IMR-90 (cell line): ENCODE data around the gene WDR17. TPM values are rescaled to one million over a fixed set of nuclear protein-coding genes. Genes with fewer than 3 reads are reported as not detected.

ENCODE experiments used
- ATAC-seq: fragments of 200-7000 bp; cut with Tn5 transposase; 2 replicates; pipeline ENCODE4 v1.9.1; 2020; ENCODE audit warnings: low read depth, mild to moderate bottlenecking, moderate library complexity
- BruUV-seq: library from RNA; stranded (reverse); fragments of 400-500 nt; replicated peaks from 2 replicates; lab custom pipeline; 2021; lab: Mats Ljungman, UMichigan
- CTCF ChIA-PET: fragments of 300-600 bp; formaldehyde crosslinking; extraction: SDS; loops from one replicate; lab custom pipeline; 2021; ENCODE audit warnings: antibody characterized with exemption; lab: Yijun Ruan, JAX
- POLR2A ChIA-PET: fragments of 300-600 bp; sonication (Branson Sonifier 250); formaldehyde crosslinking; loops from one replicate; lab custom pipeline; 2022; ENCODE audit warnings: antibody characterized with exemption; ENCODE audit not compliant: unreplicated experiment; lab: Charles Lee
- DNase-seq: peaks from one replicate; pipeline ENCODE4 v3.0.0; 2013
- H2AFZ ChIP-seq: replicated peaks from 2 replicates; pipeline ENCODE3; 2013; ENCODE audit warnings: low read length, mild to moderate bottlenecking; ENCODE audit not compliant: poor library complexity
- H2AK5ac ChIP-seq: 2 replicates; pipeline ENCODE4 v1.6.1; 2013; ENCODE audit warnings: low read depth, low read length, inconsistent platforms
- H2AK9ac ChIP-seq: replicated peaks from 2 replicates; pipeline ENCODE3; 2013; ENCODE audit warnings: mild to moderate bottlenecking, low read depth, low read length, moderate library complexity; ENCODE audit not compliant: poor library complexity
- H2BK120ac ChIP-seq: 2 replicates; pipeline ENCODE4 v1.6.1; 2013; ENCODE audit warnings: low read depth, low read length, inconsistent platforms
- H2BK15ac ChIP-seq: 3 replicates; pipeline ENCODE4 v1.6.1; 2013; ENCODE audit warnings: low read depth, low read length, inconsistent platforms
- H2BK20ac ChIP-seq: 2 replicates; pipeline ENCODE4 v1.6.1; 2013; ENCODE audit warnings: low read depth, mild to moderate bottlenecking, inconsistent platforms, low read length, moderate library complexity
- H2BK5ac ChIP-seq: 2 replicates; pipeline ENCODE4 v1.6.1; 2013; ENCODE audit warnings: mild to moderate bottlenecking, low read depth, low read length, inconsistent platforms; ENCODE audit not compliant: poor library complexity, severe bottlenecking
- H3K14ac ChIP-seq: replicated peaks from 2 replicates; pipeline ENCODE4 v1.6.1; 2013; ENCODE audit warnings: low read depth, low read length, inconsistent platforms
- H3K18ac ChIP-seq: 2 replicates; pipeline ENCODE4 v1.6.1; 2013; ENCODE audit warnings: low read depth, low read length, control low read depth
- H3K23ac ChIP-seq: 2 replicates; pipeline ENCODE4 v1.6.1; 2013; ENCODE audit warnings: low read depth, low read length, inconsistent platforms
- H3K27ac ChIP-seq: 2 replicates; pipeline ENCODE4 v1.5.1; 2013; ENCODE audit warnings: mild to moderate bottlenecking, control low read depth, low read length; ENCODE audit not compliant: insufficient read depth
- H3K27me3 ChIP-seq: 2 replicates; pipeline ENCODE4 v1.6.1; 2013; ENCODE audit warnings: low read length; ENCODE audit not compliant: control insufficient read depth, insufficient read depth
- H3K36me3 ChIP-seq: 2 replicates; pipeline ENCODE4 v1.6.1; 2013; ENCODE audit warnings: low read length, mixed read lengths; ENCODE audit not compliant: control insufficient read depth, insufficient read depth
- H3K4ac ChIP-seq: 2 replicates; pipeline ENCODE4 v1.6.1; 2013; ENCODE audit warnings: low read depth, low read length, inconsistent platforms
- H3K4me1 ChIP-seq: 2 replicates; pipeline ENCODE4 v1.6.1; 2013; ENCODE audit warnings: low read length, mixed read lengths; ENCODE audit not compliant: control insufficient read depth, insufficient read depth
- H3K4me2 ChIP-seq: 2 replicates; pipeline ENCODE4 v1.6.1; 2013; ENCODE audit warnings: low read depth, mild to moderate bottlenecking, control low read depth, low read length, moderate library complexity
- H3K4me3 ChIP-seq: 2 replicates; pipeline ENCODE4 v1.5.1; 2013; ENCODE audit warnings: low read depth, mild to moderate bottlenecking, control low read depth, low read length, moderate library complexity; ENCODE audit not compliant: insufficient read depth
- H3K56ac ChIP-seq: 2 replicates; pipeline ENCODE4 v1.6.1; 2013; ENCODE audit warnings: low read length, inconsistent platforms; ENCODE audit not compliant: insufficient read depth; ENCODE audit errors: extremely low read depth
- H3K79me1 ChIP-seq, 2 experiments: 2 replicates each; pipeline ENCODE4 v1.6.1; 2013; ENCODE audit warnings: low read length in 2 of 2, inconsistent platforms in 1 of 2, low read depth in 1 of 2
- H3K9ac ChIP-seq: 2 replicates; pipeline ENCODE4 v1.6.1; 2013; ENCODE audit warnings: low read depth, low read length, control low read depth
- H3K9me1 ChIP-seq: 2 replicates; pipeline ENCODE4 v1.6.1; 2013; ENCODE audit warnings: low read length, inconsistent platforms; ENCODE audit not compliant: insufficient read depth
- H3K9me3 ChIP-seq: 2 replicates; pipeline ENCODE4 v1.6.1; 2013; ENCODE audit warnings: low read length; ENCODE audit not compliant: control insufficient read depth, insufficient read depth
- H4K20me1 ChIP-seq: 2 replicates; pipeline ENCODE4 v1.6.1; 2013; ENCODE audit warnings: low read length, inconsistent platforms; ENCODE audit not compliant: insufficient read depth
- H4K5ac ChIP-seq: 2 replicates; pipeline ENCODE4 v1.6.1; 2013; ENCODE audit warnings: mild to moderate bottlenecking, low read depth, low read length, control low read depth
- H4K8ac ChIP-seq, 2 experiments: 2 replicates each; pipeline ENCODE4 v1.6.1; 2013; ENCODE audit warnings: low read depth in 2 of 2, low read length in 2 of 2, control low read depth in 1 of 2, inconsistent platforms in 1 of 2
- H4K91ac ChIP-seq: 2 replicates; pipeline ENCODE4 v1.6.1; 2013; ENCODE audit warnings: low read depth, low read length, inconsistent platforms; ENCODE audit not compliant: insufficient read depth
- BHLHE40 ChIP-seq: fragments of 150-350 bp; IDR thresholded peaks from 2 replicates; pipeline ENCODE4 v1.6.1; 2016; ENCODE audit warnings: mild to moderate bottlenecking, low read depth, low read length
- CEBPB ChIP-seq: IDR thresholded peaks from 2 replicates; pipeline ENCODE4 v1.6.1; 2012; ENCODE audit warnings: low read depth, low read length, improper control_type of control experiment
- CHD1 ChIP-seq: IDR thresholded peaks from 2 replicates; pipeline ENCODE4 v1.6.1; 2012; ENCODE audit warnings: low read depth, low read length, improper control_type of control experiment
- CTCF ChIP-seq: conservative IDR thresholded peaks from 2 replicates; pipeline ENCODE4 v1.5.1; 2012; ENCODE audit warnings: mild to moderate bottlenecking, low read depth, low read length, improper control_type of control experiment
- FOS ChIP-seq: fragments of 150-350 bp; IDR thresholded peaks from 2 replicates; pipeline ENCODE4 v1.6.1; 2016; ENCODE audit warnings: low read depth, low read length
- MAFK ChIP-seq: IDR thresholded peaks from 2 replicates; pipeline ENCODE4 v1.6.1; 2012; ENCODE audit warnings: low read depth, low read length, improper control_type of control experiment
- MAZ ChIP-seq: IDR thresholded peaks from 2 replicates; pipeline ENCODE4 v1.6.1; 2012; ENCODE audit warnings: low read depth, mild to moderate bottlenecking, low read length, improper control_type of control experiment, moderate library complexity, borderline replicate concordance
- MXI1 ChIP-seq: IDR thresholded peaks from 2 replicates; pipeline ENCODE4 v1.6.1; 2012; ENCODE audit warnings: low read depth, mild to moderate bottlenecking, low read length, moderate library complexity, borderline replicate concordance
- NFE2L2 ChIP-seq: fragments of 150-350 bp; IDR thresholded peaks from 2 replicates; pipeline ENCODE4 v1.6.1; 2016; ENCODE audit warnings: low read depth, mild to moderate bottlenecking, low read length
- POLR2A ChIP-seq: IDR thresholded peaks from 2 replicates; pipeline ENCODE4 v1.6.1; 2012; ENCODE audit warnings: mild to moderate bottlenecking, low read depth, low read length
- RAD21 ChIP-seq: IDR thresholded peaks from 2 replicates; pipeline ENCODE4 v1.6.1; 2012; ENCODE audit warnings: low read length, improper control_type of control experiment
- RCOR1 ChIP-seq: IDR thresholded peaks from 2 replicates; pipeline ENCODE4 v1.6.1; 2012; ENCODE audit warnings: mild to moderate bottlenecking, low read length, improper control_type of control experiment; ENCODE audit not compliant: insufficient replicate concordance
- SMC3 ChIP-seq: fragments of 150-350 bp; IDR thresholded peaks from 2 replicates; pipeline ENCODE4 v1.6.1; 2016; ENCODE audit warnings: low read depth, mild to moderate bottlenecking, antibody characterized with exemption, low read length, moderate library complexity
- USF2 ChIP-seq: fragments of 150-350 bp; IDR thresholded peaks from 2 replicates; pipeline ENCODE4 v1.6.1; 2017; ENCODE audit warnings: mild to moderate bottlenecking, antibody characterized with exemption, low read length, low read depth
- dilution Hi-C: fragments of 300-500 bp; cut with HindIII; formaldehyde crosslinking; loops from one replicate; pipeline ENCODE4 v1.14.3; 2018; ENCODE audit warnings: low sequenced_read_pairs; ENCODE audit not compliant: unreplicated experiment
- in situ Hi-C: fragments of 300-500 bp; cut with MboI; formaldehyde crosslinking; loops from 3 replicates; pipeline ENCODE4 v1.14.3; 2019; ENCODE audit warnings: low sequenced_read_pairs, inconsistent platforms, mixed read lengths
- intact Hi-C: fragments of 100-400 bp; cut with micrococcal nuclease; formaldehyde crosslinking; loops from 2 replicates; pipeline ENCODE4 v1.10.0; 2022
- polyA plus RNA-seq, 3 experiments: library from polyadenylated mRNA; depleted of rRNA; stranded (reverse); fragments of >200 nt; gene quantifications; 2 replicates each; pipeline ENCODE4 v1.2.3, GENCODE V29; 2012; ENCODE audit warnings: low replicate concordance in 1 of 3
- total RNA-seq: library from RNA; depleted of rRNA; stranded (reverse); fragments of >200 nt; gene quantifications from 2 replicates; pipeline ENCODE4 v1.2.3, GENCODE V29; 2012

Gene WDR17
- total and polyA plus RNA-seq, 2 of the 4 experiments (the other 2 are of a cell fraction): 0.53 to 0.54 TPM

- in situ Hi-C loops (no loop called here), intact Hi-C loops (no loop called here), dilution Hi-C loops (no loop called here)
- Histone ChIP-seq H2AK5ac (no peak overlapping the region), H3K9me3 (no peaks in the 10 kb centered on the region), H3K4me3 (no peak overlapping the region), H3K9me1 (no peaks in the 10 kb centered on the region), H4K20me1 (no peaks in the 10 kb centered on the region), H2BK15ac (no peak overlapping the region), H4K5ac (no peak overlapping the region), H3K56ac (no peak overlapping the region), H2AFZ (no peak overlapping the region), H3K14ac (no peak overlapping the region), H3K27ac (no peak overlapping the region), H3K79me1 (no peaks in the 10 kb centered on the region), H3K27me3 (no peaks in the 10 kb centered on the region), H3K4me1 (no peaks in the 10 kb centered on the region), H3K18ac (no peak overlapping the region), H4K91ac (no peak overlapping the region), H3K23ac (no peak overlapping the region), H3K9ac (no peak overlapping the region), H3K36me3 (no peaks in the 10 kb centered on the region), H2BK120ac (no peak overlapping the region), H2BK20ac (no peak overlapping the region), H2BK5ac (no peak overlapping the region), H4K8ac (no peak overlapping the region), H3K4me2 (no peak overlapping the region), H2AK9ac (no peak overlapping the region), H3K4ac (no peak overlapping the region)
- DNase-seq (no peak), ATAC-seq (no peak)
- BruUV-seq: no TSS peak
- POLR2A ChIA-PET: no interaction called here
- CTCF ChIA-PET: no interaction called here
- TF ChIP-seq RAD21 (no peak), MXI1 (no peak), SMC3 (no peak), CEBPB (no peak), CHD1 (no peak), RCOR1 (no peak), CTCF (no peak), FOS (no peak), POLR2A (no peak), MAFK (no peak), MAZ (no peak), USF2 (no peak), NFE2L2 (no peak), BHLHE40 (no peak)
Observed at GRCh38 chr4:176139518-176139917, 73.9 kb downstream of the WDR17 start.
